CD4-positive, alpha-beta T cell treated with Interleukin-21 for 1 hour (primary cell): ENCODE data around the gene KCNMA1.

Experiments
- DNase-seq: peaks from one replicate; pipeline ENCODE4 v3.0.0-alpha.2; 2020

KCNMA1 gene

DNA sequence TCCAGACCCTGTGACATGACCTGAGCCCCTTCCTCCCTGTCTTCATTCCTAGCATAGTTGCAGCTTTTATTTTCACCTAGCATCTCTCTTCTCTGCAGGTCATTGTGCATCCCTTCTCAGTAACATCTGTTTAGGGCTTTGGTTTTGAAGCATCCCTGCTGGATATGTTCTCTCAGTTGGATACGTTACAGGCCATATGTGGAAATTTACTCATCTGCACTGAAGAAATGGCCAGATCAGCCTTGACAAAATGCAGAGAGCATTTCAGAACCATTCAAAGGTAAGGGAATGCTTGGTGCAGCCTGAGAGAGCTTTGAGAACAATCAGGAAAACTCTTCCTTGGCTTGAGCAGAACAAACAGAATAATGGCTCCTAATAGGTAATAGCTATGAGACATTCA is 647.0 kb downstream of the KCNMA1 start:
- DNase-seq = no peak

DNA sequence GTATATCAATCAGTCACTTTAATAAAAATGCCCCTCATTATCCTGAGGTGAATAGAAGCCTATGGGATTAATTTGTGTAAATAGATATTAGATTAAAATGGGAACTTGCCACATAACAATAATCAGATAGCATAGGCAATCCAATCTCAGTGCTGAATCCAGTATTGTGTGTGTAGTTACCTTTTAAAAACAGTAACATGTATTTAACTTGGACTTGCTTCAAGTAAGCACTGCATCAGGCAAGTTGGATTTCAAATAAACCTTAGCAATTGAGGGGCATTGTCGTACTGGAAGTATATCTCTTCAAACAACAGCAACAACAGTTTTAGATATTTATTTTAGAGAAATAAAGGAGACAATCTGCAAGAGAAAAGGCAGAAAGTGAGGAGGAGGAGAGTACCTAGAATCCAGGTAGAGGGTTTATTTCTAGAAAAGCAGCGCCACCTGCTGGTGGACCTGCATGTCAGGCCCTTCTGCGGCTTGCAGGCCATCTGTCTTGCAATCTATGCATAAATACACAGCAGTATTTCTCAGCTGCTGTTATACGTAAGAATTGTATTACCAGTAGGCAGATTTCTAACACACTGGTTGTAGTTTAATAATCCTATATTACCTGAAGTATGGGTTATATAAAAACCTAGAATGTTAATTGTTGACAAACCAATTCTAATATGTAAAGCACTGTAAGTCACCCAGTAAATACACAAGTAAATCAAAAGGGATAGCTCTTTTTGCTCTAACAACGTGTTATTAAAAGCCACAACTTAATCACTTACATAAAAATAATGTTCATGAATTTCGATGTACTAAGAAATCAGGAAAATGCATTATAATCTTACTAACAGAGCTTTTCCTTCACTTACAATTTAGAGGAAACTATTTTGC is 652.8 kb downstream of the KCNMA1 start:
- peak; percentile 41 for DNase-seq

GRCh38 chr10:76983624-76984023 is 654.0 kb downstream of the KCNMA1 start:
- DNase-seq = no peak

DNA sequence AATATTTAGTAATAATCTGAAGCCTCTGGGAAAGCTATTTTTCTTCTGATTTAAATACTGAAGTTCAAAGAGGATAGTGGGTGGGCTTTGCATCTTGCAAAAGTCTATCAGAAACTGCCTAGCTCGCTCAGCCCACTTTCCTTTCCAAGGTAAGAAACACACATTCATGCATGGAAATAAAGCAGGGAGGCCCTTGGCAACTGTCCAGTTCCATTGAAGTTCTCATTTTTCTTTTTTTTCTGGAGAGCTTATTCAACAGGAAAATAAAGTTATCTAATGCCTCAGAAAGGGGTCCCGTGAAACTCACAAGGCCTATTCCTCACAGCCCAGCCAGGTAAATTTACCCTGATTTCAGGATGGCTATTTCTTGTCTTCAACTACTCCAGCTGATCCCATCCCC is 654.9 kb downstream of the KCNMA1 start:
- no peak for DNase-seq

GRCh38 chr10:76981251-76981650 is 656.4 kb downstream of the KCNMA1 start:
- DNase-seq = no peak

GRCh38 chr10:76977901-76978300 is 659.7 kb downstream of the KCNMA1 start:
- no peak for DNase-seq

- DNase-seq = no peak
Measured at GRCh38 chr10:76977046-76977445, 660.6 kb downstream of the KCNMA1 start.

DNA sequence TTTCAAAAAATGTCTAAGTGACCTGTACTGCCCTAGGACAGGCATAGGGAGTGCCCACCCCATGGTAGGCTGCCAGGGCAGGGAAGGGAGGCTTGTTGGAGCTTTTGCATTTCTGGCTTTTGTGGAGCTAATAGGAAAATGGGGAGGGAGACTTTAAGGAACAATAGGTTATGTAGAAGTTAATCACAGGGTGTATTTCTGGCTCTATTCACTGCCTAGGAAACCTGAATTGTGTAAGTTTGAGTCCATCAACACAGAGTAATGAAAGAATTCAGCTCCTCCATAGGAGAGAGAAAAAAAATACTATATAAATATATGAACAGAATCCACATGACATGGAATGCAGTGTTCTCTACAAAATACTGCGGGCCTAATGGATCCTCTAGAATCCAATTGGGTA is 661.5 kb downstream of the KCNMA1 start:
- DNase-seq = no peak

GRCh38 chr10:76975126-76975525 is 662.5 kb downstream of the KCNMA1 start:
- DNase-seq = no peak

DNA sequence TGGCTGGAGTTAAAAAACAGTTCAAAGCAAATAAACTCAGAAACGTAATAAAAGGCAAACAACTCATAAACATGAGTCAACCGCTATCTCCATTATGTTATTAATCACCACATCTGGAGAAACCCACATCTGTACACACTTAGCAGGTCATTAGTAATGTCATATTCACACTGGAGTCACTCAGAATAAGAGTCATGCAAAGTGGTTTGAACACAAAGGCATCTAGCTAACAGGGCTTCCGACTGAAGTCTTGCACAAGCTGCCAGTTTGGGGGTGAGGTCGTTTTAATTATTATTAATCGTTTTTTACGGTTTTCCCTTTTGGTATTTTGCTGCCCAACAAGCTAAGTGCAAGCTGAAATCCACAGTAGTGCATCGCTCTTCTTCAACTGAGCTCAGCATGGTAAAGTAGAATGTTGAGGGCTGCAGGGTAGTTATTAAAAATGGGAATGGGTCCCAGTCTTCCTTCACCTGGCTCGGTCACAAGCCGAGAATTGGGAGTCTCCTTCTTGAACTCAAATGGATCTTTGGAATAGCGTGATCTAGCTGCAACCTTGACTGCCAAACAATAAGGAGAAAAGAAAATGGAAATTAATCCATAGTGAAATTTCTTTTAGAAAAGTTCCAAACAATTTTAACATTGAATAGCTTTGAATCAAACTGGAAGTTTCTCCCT is 663.5 kb downstream of the KCNMA1 start:
- no peak for DNase-seq

- DNase-seq = no peak
Measured at GRCh38 chr10:76973091-76974016, 664.3 kb downstream of the KCNMA1 start.

DNA sequence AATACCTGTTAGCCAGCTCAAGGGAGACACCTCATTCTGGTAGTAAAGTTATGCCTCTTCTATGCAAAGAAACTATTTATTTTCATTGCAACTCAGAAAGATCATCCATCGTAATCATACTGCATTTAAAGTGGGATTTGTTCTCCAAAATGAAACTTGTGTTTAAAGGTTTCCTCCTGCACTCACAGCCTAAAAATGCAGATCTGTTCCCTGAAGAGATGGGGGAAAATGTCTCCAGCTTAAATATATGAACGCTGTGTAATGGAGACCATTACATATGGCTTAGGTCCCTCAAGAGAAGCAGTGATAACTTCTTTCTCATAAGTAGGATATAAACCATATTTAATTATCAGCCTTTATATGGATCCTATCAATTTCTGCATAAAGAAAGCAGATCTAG is 665.1 kb downstream of the KCNMA1 start:
- DNase-seq = no peak

DNA sequence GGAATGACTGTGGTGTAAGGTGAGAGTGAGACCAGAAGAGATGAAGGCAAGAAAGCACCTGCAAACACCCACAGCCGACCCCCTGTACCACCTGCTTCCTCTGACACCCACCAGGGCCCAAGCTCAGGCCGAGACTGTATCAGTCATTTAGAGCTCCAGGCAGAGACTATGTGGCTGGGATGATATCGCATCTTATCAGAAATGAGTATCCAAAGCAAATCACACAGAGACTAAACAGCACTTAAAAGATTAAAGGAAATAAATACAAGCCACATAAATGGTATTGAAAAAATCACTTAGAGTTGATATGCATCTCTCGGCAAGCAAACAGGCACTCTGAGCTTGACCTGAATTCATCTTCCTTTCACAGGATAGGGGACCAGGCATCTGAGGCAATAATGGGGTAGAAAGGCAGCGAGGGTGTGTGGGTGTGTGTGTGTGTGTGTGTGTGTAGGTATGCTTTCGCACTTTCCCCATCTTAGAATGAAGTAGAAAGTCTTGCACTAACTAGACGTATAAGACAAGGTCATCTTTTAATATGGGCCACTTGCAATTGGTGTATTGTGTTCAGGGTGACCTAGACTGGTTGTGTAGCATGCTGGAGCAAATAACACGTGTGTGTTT is 665.9 kb downstream of the KCNMA1 start:
- no peak for DNase-seq

DNA sequence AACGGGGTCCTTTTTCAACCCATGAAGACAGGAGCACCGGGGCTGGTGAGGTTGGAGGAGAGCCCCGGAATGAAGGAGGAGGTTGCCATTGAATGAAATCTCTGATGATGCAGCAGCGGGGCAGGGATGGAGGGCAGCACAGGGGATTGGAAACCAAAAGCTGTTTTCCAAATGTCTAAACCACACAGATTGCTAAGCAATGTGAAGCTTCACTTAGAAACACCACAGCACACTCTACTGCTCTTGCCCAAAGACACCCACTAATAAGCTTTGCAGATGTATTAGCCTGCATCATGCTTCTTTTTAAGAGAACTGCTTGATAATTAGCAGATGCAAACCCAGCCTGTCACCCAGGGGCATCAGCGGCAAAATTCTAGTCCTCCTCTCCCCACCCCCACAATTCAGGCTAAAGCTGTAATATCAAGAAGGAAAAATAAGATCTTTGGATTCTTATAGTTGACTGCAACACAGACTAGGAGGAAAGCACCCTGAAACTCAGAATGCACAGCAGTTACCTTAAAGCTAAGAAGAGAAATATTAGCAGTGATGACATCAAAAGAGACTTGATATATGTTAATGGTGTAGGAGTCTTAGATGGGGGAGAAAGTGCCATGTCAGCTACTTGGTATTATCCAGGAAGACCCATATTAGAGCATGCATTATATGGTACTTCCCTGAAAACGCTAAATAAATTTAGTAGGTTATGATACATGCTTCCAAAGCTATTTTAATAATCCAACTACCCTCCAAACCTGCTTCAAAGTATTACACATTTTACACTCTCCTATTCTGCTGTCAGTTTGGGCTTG is 666.7 kb downstream of the KCNMA1 start:
- DNase-seq = no peak

DNA sequence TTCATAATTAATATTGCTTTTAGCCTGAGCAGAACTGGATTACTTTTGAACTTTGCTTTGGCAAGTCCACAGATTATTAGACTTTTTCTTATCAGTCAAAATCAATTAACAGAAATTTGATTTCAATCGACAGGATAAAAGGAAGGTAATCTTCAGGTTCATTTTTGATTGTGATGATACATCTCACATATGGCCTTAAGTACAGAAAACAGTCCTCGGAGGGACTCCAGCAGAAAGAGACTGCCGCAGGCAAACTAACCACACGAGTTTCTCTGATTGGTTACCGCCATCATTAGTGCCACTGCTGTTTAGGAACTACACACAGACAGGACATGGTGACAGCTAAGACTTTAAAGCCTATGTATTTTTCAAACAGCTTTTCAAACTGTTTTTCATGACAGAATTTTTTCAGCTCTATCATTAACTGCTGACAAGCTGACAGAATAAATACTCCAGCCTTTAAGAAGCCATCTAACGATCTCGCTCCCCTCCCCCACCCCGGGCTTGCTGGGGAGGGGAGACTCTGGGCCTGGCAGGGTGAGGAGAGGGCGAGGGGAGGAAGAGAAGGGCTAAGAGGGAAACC is 668.2 kb downstream of the KCNMA1 start:
- no peak for DNase-seq

- no peak for DNase-seq
Measured at GRCh38 chr10:76968483-76968882, 669.1 kb downstream of the KCNMA1 start.

DNA sequence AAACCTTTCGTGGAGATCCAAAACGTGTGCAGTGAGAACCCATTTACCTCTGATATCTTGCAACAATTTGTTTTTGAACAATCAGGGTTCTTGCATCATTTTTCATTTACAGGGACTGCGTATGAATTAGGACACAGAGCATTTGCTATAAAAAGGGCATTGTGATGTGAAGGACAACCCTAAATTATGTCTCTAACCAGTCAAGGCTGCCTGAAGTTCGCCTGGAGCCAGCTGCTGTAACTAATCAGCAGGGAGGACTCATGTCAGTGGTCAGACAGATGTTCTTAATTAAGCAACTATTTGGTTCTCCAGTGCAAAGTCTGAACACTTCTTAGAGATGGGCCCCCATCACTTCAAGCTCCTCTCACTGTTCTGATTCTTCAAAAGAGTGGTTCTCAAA is 674.8 kb downstream of the KCNMA1 start:
- DNase-seq = no peak

GRCh38 chr10:76961841-76962240 is 675.8 kb downstream of the KCNMA1 start:
- DNase-seq = no peak

DNA sequence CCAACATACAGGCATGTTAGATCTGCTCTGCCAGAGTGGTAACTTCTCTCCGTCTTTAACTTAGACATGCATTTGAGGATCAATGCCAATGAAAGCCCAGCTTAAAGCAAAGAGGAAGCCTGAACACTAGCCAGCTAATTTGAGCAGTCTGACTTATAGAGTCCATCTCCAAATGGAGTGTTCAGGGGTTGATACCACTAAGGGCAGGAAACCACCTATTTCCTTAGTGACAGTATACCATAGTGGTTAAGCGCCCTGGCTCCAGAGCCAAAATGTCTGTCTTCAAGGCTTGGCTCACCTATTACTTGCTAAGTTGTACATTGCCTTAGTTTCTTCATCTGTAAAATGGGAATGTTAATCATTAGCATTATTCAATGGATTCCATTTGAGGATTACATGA is 678.5 kb downstream of the KCNMA1 start:
- DNase-seq = no peak

DNA sequence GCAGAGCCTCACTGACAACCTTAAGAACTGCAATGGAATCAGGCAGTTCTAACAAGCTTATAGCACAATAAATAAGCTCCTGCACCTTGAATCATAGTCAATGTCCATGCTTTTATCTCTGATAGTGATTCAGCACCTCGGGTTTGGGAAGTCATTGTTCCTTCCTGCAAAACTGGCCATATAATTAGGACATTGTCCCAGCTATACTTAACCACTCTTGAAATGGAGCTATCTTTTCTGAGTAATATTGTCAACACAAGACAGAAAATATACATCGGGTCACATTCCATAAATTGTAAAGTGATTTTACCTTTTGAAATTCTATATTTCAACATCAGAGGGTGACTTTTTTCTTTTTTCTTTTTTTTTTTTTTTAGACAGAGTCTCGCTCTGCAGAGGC is 682.8 kb downstream of the KCNMA1 start:
- DNase-seq = no peak

- no peak for DNase-seq
Measured at GRCh38 chr10:76950354-76950753, 687.3 kb downstream of the KCNMA1 start.

GRCh38 chr10:76946270-76946669 is 691.3 kb downstream of the KCNMA1 start:
- no peak for DNase-seq
